HepG2 (cell line): ENCODE results near the gene DUSP8. TPM values are rescaled to one million over a fixed set of nuclear protein-coding genes. Genes with fewer than 3 reads are reported as not detected.

Experiments used
- ATAC-seq: fragments of 200-7000 bp; cut with Tn5 transposase; 3 replicates; pipeline ENCODE4 v1.9.1; 2020; ENCODE audit warnings: mild to moderate bottlenecking, moderate library complexity
- BruUV-seq: library from RNA; stranded (reverse); fragments of 400-500 nt; replicated peaks from 2 replicates; lab custom pipeline; 2021; lab: Mats Ljungman, UMichigan
- CTCF ChIA-PET: fragments of 300-600 bp; formaldehyde crosslinking; extraction: SDS; loops from one replicate; lab custom pipeline; 2021; ENCODE audit warnings: low total read pairs, inconsistent platforms, low intra/inter-chr PET ratio; lab: Yijun Ruan, JAX
- POLR2A ChIA-PET: fragments of 350-600 bp; sonication (Branson Sonifier 250); formaldehyde crosslinking; loops from one replicate; lab custom pipeline; 2020; ENCODE audit warnings: antibody characterized with exemption, inconsistent platforms; lab: Yijun Ruan, JAX
- DNase-seq: peaks from one replicate; pipeline ENCODE4 v3.0.0-alpha.2; 2015; ENCODE audit warnings: low spot score
- FAIRE-seq: peaks from 3 replicates; lab custom pipeline; 2011; peaks lifted over from hg19 to GRCh38; lab: Jason Lieb, UNC
- H2AFZ ChIP-seq: one replicate; pipeline ENCODE4 v1.6.1; 2011; ENCODE audit warnings: low read length, inconsistent platforms
- H3K27ac ChIP-seq: fragments of 300-600 bp; 3 replicates; pipeline ENCODE4 v1.8.0; 2011; ENCODE audit warnings: mixed run types, mild to moderate bottlenecking, mixed read lengths, low read length, inconsistent platforms; ENCODE audit not compliant: insufficient read depth; ENCODE audit errors: extremely low read length
- H3K27me3 ChIP-seq, 2 experiments: fragments of 200-600 bp in 1 of 2; 2 replicates in 1 of 2; 3 replicates in 1 of 2; pipeline versions ENCODE4 v1.6.0 to v1.8.0; 2011; ENCODE audit warnings: low read length in 2 of 2, mild to moderate bottlenecking in 2 of 2, moderate library complexity in 2 of 2, inconsistent platforms in 1 of 2; ENCODE audit not compliant: insufficient read depth in 2 of 2, control insufficient read depth in 1 of 2
- H3K36me3 ChIP-seq, 2 experiments: fragments of 200-600 bp in 1 of 2; replicated peaks in 1 of 2; 2 replicates in 1 of 2; 3 replicates in 1 of 2; pipeline versions ENCODE4 v1.5.1 to v1.8.0; 2011; ENCODE audit warnings: low read length in 2 of 2, inconsistent platforms in 1 of 2; ENCODE audit not compliant: insufficient read depth in 2 of 2, control insufficient read depth in 1 of 2
- H3K4me1 ChIP-seq: 2 replicates; pipeline ENCODE4 v1.5.1; 2012; ENCODE audit warnings: low read length, inconsistent platforms; ENCODE audit not compliant: insufficient read depth
- H3K4me2 ChIP-seq: 2 replicates; pipeline ENCODE4 v1.6.0; 2011; ENCODE audit warnings: low read depth, low read length, inconsistent platforms
- H3K4me3 ChIP-seq, 3 experiments: fragments of 200-600 bp in 1 of 3; sonication (generic), shearing (Covaris generic) in 1 of 3; replicated peaks in 1 of 3; 2 replicates each; pipeline ENCODE4 v1.5.1; 2011 to 2016; ENCODE audit warnings: low read length in 3 of 3, inconsistent platforms in 2 of 3, low read depth in 2 of 3, mild to moderate bottlenecking in 2 of 3, control low read depth in 1 of 3, mixed read lengths in 1 of 3; ENCODE audit not compliant: insufficient read depth in 1 of 3
- H3K79me2 ChIP-seq: one replicate; pipeline ENCODE4 v1.6.1; 2011; ENCODE audit warnings: low read length, inconsistent platforms; ENCODE audit not compliant: insufficient read depth
- H3K9ac ChIP-seq: 2 replicates; pipeline ENCODE4 v1.6.0; 2011; ENCODE audit warnings: mild to moderate bottlenecking, low read depth, low read length, inconsistent platforms; ENCODE audit not compliant: insufficient read depth
- H3K9me3 ChIP-seq: 2 replicates; pipeline ENCODE4 v1.5.1; 2012; ENCODE audit warnings: mild to moderate bottlenecking, low read length
- H4K20me1 ChIP-seq: 2 replicates; pipeline ENCODE4 v1.6.0; 2011; ENCODE audit warnings: inconsistent platforms, mild to moderate bottlenecking, low read length, moderate library complexity; ENCODE audit not compliant: insufficient read depth
- CENPX ChIP-seq: sonication (generic); formaldehyde crosslinking; IDR thresholded peaks from 2 replicates; pipeline ENCODE4 v1.9.0; 2021; ENCODE audit warnings: mild to moderate bottlenecking, missing genetic modification reagents, moderate library complexity
- ISL2 ChIP-seq: sonication (generic); formaldehyde crosslinking; IDR thresholded peaks from 2 replicates; pipeline ENCODE4 v1.5.0; 2020; ENCODE audit warnings: missing genetic modification reagents
- KDM5B ChIP-seq: sonication (generic); formaldehyde crosslinking; IDR thresholded peaks from 2 replicates; pipeline ENCODE4 v1.4.0; 2020; ENCODE audit warnings: missing genetic modification reagents, mild to moderate bottlenecking, borderline replicate concordance
- KMT2B ChIP-seq: IDR thresholded peaks from 2 replicates; pipeline ENCODE4 v1.6.1; 2016; ENCODE audit warnings: missing genetic modification reagents, missing compliant biosample characterization
- RFX5 ChIP-seq: IDR thresholded peaks from 2 replicates; pipeline ENCODE4 v1.6.1; 2011; ENCODE audit warnings: low read depth, low read length, improper control_type of control experiment
- SETDB1 ChIP-seq: sonication (generic); formaldehyde crosslinking; IDR thresholded peaks from 2 replicates; pipeline ENCODE4 v1.5.1; 2020; ENCODE audit warnings: missing genetic modification reagents, mild to moderate bottlenecking, borderline replicate concordance
- SP4 ChIP-seq: sonication (generic); formaldehyde crosslinking; IDR thresholded peaks from 2 replicates; pipeline ENCODE4 v1.8.1; 2023; ENCODE audit warnings: mild to moderate bottlenecking, missing genetic modification reagents
- ZFX ChIP-seq: sonication (generic); formaldehyde crosslinking; IDR thresholded peaks from 2 replicates; pipeline ENCODE4 v1.4.0; 2020; ENCODE audit warnings: mild to moderate bottlenecking, low read depth, missing genetic modification reagents, moderate library complexity
- ZNF274 ChIP-seq: sonication (generic); formaldehyde crosslinking; IDR thresholded peaks from 2 replicates; pipeline ENCODE4 v1.5.1; 2020; ENCODE audit warnings: mild to moderate bottlenecking, missing genetic modification reagents
- WGBS: methylation state at CpG from one replicate; pipeline ENCODE4 v1.1.6; 2017; ENCODE audit warnings: low lambda C conversion rate; 5-methylcytosine and 5-hydroxymethylcytosine counted together
- in situ Hi-C: cut with HindIII; loops from 2 replicates; pipeline ENCODE4 v1.10.0; 2017; ENCODE audit warnings: low pct_unique_long_range_greater_than_20kb; ENCODE audit not compliant: extremely low pct_ligation_motif_present
- intact Hi-C: fragments of 100-400 bp; cut with micrococcal nuclease; formaldehyde crosslinking; loops from one replicate; pipeline ENCODE4 v1.10.0; 2022; ENCODE audit not compliant: unreplicated experiment
- polyA plus RNA-seq, 8 experiments: library from polyadenylated mRNA; depleted of rRNA in 3 of 8; stranded (reverse) in 7 of 8; unstranded in 1 of 8; fragments of >200 nt; fragmentation: Illumina TruSeq in 4 of 8; extraction: Trizol in 4 of 8; gene quantifications; 2 replicates each; pipeline versions ENCODE4 v1.2.1 to v1.2.3, GENCODE V29; 2011 to 2016; ENCODE audit warnings: low read depth in 4 of 8, missing spikeins in 1 of 8, mixed read lengths in 1 of 8; ENCODE audit not compliant: insufficient read depth in 1 of 8
- total RNA-seq, 5 experiments: library from RNA; depleted of rRNA; stranded (reverse); fragments of >200 nt; fragmentation: Illumina TruSeq; extraction: Trizol; gene quantifications; 2 replicates each; pipeline ENCODE4 v1.2.3, GENCODE V29; 2016; ENCODE audit warnings: low read depth in 1 of 5
- TF ChIP-seq, protein P1 (sequence below): sonication (generic); formaldehyde crosslinking; IDR thresholded peaks from 2 replicates; pipeline ENCODE4 v1.4.0; 2020; ENCODE audit warnings: mild to moderate bottlenecking, missing genetic modification reagents
- TF ChIP-seq, protein P2 (sequence below): IDR thresholded peaks from 2 replicates; pipeline ENCODE4 v1.6.1; 2016

The DUSP8 gene
- total and polyA plus RNA-seq, 2 of the 13 experiments (the other 11 are each of a cell fraction or from before 2014, with no cell fraction given) = 1.8 to 8.0 TPM

DNA sequence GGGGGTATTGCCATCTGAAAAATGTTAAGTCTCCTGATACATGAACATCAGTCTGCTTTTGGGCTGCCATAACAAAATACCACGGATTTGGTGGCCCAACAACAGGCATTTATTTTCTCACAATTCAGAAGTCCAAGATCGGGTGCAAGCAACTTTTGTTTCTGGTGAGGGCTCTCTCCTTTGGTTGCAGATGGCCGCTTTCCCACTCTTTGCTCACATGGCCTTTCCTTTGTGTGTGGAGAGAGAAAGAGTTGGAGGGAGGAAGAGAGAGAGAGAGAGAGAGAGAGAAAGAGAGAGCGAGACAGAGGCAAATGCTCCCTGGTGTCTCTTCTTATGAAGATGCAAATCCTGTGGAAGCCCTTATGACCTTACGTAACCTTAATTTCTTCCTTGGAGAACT is 28.6 kb upstream of the DUSP8 start:
- Histone ChIP-seq H2AFZ (no peak overlapping the region), H3K27ac (no peak overlapping the region), H3K36me3 (no peaks in the 10 kb centered on the region), H3K4me2 (no peak overlapping the region), H3K9ac (no peak overlapping the region), H3K79me2 (no peaks in the 10 kb centered on the region), H3K4me3 (no peak overlapping the region), H4K20me1 (no peaks in the 10 kb centered on the region)
- ChIA-PET CTCF (no interaction called here), POLR2A (no interaction called here)
- WGBS = 35% methylated on average over 5 of the region's 5 CpGs
- FAIRE-seq (no peak), ATAC-seq (no peak)
- TF ChIP-seq KMT2B (no peak), ZNF274 (no peak), SETDB1 (CRISPR knock-in tag) (no peak), SP4 (no peak), ZFX (CRISPR knock-in tag) (no peak), KDM5B (no peak), RFX5 (no peak), CENPX (CRISPR knock-in tag) (no peak), ISL2 (CRISPR knock-in tag) (no peak)
- TF ChIP-seq, protein P1, sequence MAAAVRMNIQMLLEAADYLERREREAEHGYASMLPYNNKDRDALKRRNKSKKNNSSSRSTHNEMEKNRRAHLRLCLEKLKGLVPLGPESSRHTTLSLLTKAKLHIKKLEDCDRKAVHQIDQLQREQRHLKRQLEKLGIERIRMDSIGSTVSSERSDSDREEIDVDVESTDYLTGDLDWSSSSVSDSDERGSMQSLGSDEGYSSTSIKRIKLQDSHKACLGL = no peak
- TF ChIP-seq, protein P2, sequence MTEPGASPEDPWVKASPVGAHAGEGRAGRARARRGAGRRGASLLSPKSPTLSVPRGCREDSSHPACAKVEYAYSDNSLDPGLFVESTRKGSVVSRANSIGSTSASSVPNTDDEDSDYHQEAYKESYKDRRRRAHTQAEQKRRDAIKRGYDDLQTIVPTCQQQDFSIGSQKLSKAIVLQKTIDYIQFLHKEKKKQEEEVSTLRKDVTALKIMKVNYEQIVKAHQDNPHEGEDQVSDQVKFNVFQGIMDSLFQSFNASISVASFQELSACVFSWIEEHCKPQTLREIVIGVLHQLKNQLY = no peak
- TF ChIP-seq, all 625 proteins: peak for 0
- intact Hi-C loops = no loop called here
- no TSS peak for BruUV-seq
- in situ Hi-C loops = no loop called here
- no peak for DNase-seq
- no peaks in the 10 kb centered on the region for H3K9me3 ChIP-seq
- H3K27me3 ChIP-seq = peaks cover 0 to 30% of the 10 kb centered on the region in 2 experiments; a peak in 4 of 5 replicates
- H3K4me1 ChIP-seq = peaks cover 9% of the 10 kb centered on the region
